ENCODE data around the gene CNN2. TPM values are rescaled to one million over a fixed set of nuclear protein-coding genes. Genes with fewer than 3 reads are reported as not detected.

Gene CNN2
- total and polyA plus RNA-seq, 2 of the 13 experiments (the other 11 are each of a cell fraction or from before 2014, with no cell fraction given): 63.6 to 70.0 TPM

DNA sequence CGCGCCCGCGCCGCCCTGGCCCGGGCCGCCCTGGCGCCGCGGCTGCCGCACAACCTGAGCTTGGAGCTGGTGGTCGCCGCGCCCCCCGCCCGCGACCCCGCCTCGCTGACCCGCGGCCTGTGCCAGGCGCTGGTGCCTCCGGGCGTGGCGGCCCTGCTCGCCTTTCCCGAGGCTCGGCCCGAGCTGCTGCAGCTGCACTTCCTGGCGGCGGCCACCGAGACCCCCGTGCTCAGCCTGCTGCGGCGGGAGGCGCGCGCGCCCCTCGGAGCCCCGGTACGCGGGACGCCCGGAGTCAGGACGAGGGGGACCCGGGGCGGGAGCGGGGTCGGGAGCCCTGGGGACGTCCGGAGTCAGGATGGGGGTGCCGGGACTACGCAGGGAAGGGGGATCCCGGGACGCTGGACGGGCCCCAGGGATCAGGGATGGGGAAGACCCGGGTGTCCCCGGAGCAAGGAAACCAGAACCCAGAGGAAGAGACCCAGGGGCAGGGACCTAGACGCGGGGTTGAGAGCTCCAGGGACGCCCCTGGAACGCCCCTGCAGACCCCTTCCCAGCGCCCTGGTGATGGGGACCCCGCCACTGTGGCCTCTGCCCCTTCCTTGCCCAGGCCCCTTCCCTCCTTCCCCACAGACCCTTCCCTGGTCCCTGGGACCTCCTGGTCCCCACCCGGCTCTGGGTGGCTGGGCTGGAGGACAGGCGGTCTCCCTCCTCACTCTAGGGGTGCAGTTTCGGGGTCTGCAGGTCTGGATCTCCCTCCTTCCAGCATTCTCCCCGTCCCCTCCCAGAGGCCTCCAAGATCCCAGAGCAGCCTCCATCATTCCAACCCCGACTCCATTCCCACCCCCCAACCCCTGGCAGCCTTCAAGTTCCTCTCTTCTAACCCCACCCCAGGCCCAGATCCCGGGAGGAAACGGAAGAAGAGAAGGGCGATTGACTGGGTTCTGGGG is 25.5 kb upstream of the CNN2 start:
- peaks cover 15 to 50% of the 10 kb centered on the region in 2 experiments for H3K27me3 ChIP-seq (ENCODE audit: control insufficient read depth in 1 of 2, insufficient read depth in 2 of 2, low read length in 2 of 2)
- DNase-seq (ENCODE audit: low spot score) (no peak), FAIRE-seq (no peak), ATAC-seq (0 out of 3 replicates have a peak, but pooled peaks have one; percentile 2)
- TF ChIP-seq, protein P1, sequence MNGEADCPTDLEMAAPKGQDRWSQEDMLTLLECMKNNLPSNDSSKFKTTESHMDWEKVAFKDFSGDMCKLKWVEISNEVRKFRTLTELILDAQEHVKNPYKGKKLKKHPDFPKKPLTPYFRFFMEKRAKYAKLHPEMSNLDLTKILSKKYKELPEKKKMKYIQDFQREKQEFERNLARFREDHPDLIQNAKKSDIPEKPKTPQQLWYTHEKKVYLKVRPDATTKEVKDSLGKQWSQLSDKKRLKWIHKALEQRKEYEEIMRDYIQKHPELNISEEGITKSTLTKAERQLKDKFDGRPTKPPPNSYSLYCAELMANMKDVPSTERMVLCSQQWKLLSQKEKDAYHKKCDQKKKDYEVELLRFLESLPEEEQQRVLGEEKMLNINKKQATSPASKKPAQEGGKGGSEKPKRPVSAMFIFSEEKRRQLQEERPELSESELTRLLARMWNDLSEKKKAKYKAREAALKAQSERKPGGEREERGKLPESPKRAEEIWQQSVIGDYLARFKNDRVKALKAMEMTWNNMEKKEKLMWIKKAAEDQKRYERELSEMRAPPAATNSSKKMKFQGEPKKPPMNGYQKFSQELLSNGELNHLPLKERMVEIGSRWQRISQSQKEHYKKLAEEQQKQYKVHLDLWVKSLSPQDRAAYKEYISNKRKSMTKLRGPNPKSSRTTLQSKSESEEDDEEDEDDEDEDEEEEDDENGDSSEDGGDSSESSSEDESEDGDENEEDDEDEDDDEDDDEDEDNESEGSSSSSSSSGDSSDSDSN (CRISPR knock-in tag; IDR thresholded peaks at IDR 0.05): 0 out of 2 replicates have a peak, but pooled peaks have one; percentile 10
- TF ChIP-seq ZNF205 (CRISPR knock-in tag; IDR thresholded peaks at IDR 0.05) (no peak), ZNF432 (CRISPR knock-in tag; IDR thresholded peaks at IDR 0.05; ENCODE audit: borderline replicate concordance) (no peak), ZFP36L1 (CRISPR knock-in tag; IDR thresholded peaks at IDR 0.05) (no peak), ZNF777 (CRISPR knock-in tag; IDR thresholded peaks at IDR 0.05) (0 out of 2 replicates have a peak, but pooled peaks have one; percentile 15), NR2F1 (CRISPR knock-in tag; IDR thresholded peaks at IDR 0.05) (no peak), ZFP37 (CRISPR knock-in tag; IDR thresholded peaks at IDR 0.05; ENCODE audit: borderline replicate concordance) (no peak), ZKSCAN5 (CRISPR knock-in tag; IDR thresholded peaks at IDR 0.05) (no peak), SOX5 (CRISPR knock-in tag; IDR thresholded peaks at IDR 0.05; ENCODE audit: borderline replicate concordance) (no peak)
- TF ChIP-seq, protein P2, sequence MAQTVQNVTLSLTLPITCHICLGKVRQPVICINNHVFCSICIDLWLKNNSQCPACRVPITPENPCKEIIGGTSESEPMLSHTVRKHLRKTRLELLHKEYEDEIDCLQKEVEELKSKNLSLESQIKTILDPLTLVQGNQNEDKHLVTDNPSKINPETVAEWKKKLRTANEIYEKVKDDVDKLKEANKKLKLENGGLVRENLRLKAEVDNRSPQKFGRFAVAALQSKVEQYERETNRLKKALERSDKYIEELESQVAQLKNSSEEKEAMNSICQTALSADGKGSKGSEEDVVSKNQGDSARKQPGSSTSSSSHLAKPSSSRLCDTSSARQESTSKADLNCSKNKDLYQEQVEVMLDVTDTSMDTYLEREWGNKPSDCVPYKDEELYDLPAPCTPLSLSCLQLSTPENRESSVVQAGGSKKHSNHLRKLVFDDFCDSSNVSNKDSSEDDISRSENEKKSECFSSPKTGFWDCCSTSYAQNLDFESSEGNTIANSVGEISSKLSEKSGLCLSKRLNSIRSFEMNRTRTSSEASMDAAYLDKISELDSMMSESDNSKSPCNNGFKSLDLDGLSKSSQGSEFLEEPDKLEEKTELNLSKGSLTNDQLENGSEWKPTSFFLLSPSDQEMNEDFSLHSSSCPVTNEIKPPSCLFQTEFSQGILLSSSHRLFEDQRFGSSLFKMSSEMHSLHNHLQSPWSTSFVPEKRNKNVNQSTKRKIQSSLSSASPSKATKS (CRISPR knock-in tag; IDR thresholded peaks at IDR 0.05): no peak
- TF ChIP-seq, protein P3, sequence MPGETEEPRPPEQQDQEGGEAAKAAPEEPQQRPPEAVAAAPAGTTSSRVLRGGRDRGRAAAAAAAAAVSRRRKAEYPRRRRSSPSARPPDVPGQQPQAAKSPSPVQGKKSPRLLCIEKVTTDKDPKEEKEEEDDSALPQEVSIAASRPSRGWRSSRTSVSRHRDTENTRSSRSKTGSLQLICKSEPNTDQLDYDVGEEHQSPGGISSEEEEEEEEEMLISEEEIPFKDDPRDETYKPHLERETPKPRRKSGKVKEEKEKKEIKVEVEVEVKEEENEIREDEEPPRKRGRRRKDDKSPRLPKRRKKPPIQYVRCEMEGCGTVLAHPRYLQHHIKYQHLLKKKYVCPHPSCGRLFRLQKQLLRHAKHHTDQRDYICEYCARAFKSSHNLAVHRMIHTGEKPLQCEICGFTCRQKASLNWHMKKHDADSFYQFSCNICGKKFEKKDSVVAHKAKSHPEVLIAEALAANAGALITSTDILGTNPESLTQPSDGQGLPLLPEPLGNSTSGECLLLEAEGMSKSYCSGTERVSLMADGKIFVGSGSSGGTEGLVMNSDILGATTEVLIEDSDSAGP (CRISPR knock-in tag; IDR thresholded peaks at IDR 0.05; ENCODE audit: borderline replicate concordance): no peak
- no peaks in the 10 kb centered on the region for H3K36me3 ChIP-seq (replicated peaks in 1 of 2; ENCODE audit: control insufficient read depth in 1 of 2, insufficient read depth in 2 of 2, low read length in 2 of 2)
- no peak overlapping the region for H3K27ac ChIP-seq (ENCODE audit: extremely low read length, insufficient read depth, low read length)
- 5% methylated on average over 25 of the region's 73 CpGs for WGBS (ENCODE audit: low lambda C conversion rate)
- intact Hi-C loops (cut with micrococcal nuclease; ENCODE audit: unreplicated experiment): no loop called here
- H3K9ac ChIP-seq (ENCODE audit: insufficient read depth, low read depth, low read length): 0 out of 2 replicates have a peak overlapping the region, but pooled peaks have one; percentile 8
- in situ Hi-C loops (cut with HindIII; ENCODE audit: extremely low pct_ligation_motif_present, low pct_unique_long_range_greater_than_20kb): no loop called here
- no peak overlapping the region for H2AFZ ChIP-seq (ENCODE audit: low read length)
- H3K9me3 ChIP-seq (ENCODE audit: low read length): no peaks in the 10 kb centered on the region
- ChIA-PET POLR2A (no interaction called here), CTCF (ENCODE audit: low intra/inter-chr PET ratio, low total read pairs) (no interaction called here)
- no peaks in the 10 kb centered on the region for H4K20me1 ChIP-seq (ENCODE audit: insufficient read depth, low read length)
- H3K79me2 ChIP-seq (ENCODE audit: insufficient read depth, low read length): no peaks in the 10 kb centered on the region
- BruUV-seq (replicated peaks): no TSS peak
- H3K4me1 ChIP-seq (ENCODE audit: insufficient read depth, low read length): peaks cover 36% of the 10 kb centered on the region
- H3K4me2 ChIP-seq (ENCODE audit: low read depth, low read length): peak overlapping the region; percentile 65
- H3K4me3 ChIP-seq (replicated peaks in 1 of 3; ENCODE audit: insufficient read depth in 1 of 3, low read depth in 2 of 3, low read length in 3 of 3): peak overlapping the region; percentile 27 to 66 (median 37); a peak in 5 of 6 replicates

Measured in HepG2 (cell line).